Neural cell (in vitro differentiated cells): ENCODE measurements around the gene SLCO2A1. TPM values are rescaled to one million over a fixed set of nuclear protein-coding genes. Genes with fewer than 3 reads are reported as not detected.

Source experiments
- H2AFZ ChIP-seq: fragments of 200-600, 300-800 bp; sonication (generic), shearing (Covaris generic); 2 replicates; pipeline ENCODE4 v1.6.0; 2014; ENCODE audit warnings: low read depth, mild to moderate bottlenecking, antibody characterized with exemption, low read length, moderate library complexity
- H3F3A ChIP-seq: fragments of 200-600 bp; shearing (Covaris generic); 2 replicates; pipeline ENCODE4 v1.6.1; 2016; ENCODE audit warnings: mild to moderate bottlenecking, moderate library complexity, mixed read lengths, antibody characterized with exemption, low read length; ENCODE audit not compliant: insufficient read depth, poor library complexity, severe bottlenecking
- H3K27ac ChIP-seq: fragments of 200-600, 300-800 bp; sonication (generic), shearing (Covaris generic); 2 replicates; pipeline ENCODE4 v1.5.1; 2014; ENCODE audit warnings: mild to moderate bottlenecking, low read length, moderate library complexity
- H3K27me3 ChIP-seq: fragments of 300-800, 200-600 bp; sonication (generic), shearing (Covaris generic); 2 replicates; pipeline ENCODE4 v1.6.0; 2014; ENCODE audit warnings: mild to moderate bottlenecking, low read depth, low read length, moderate library complexity; ENCODE audit not compliant: insufficient read depth
- H3K36me3 ChIP-seq: fragments of 300-800, 200-600 bp; sonication (generic), shearing (Covaris generic); 2 replicates; pipeline ENCODE4 v1.5.1; 2014; ENCODE audit warnings: mild to moderate bottlenecking, antibody characterized with exemption, low read length, moderate library complexity; ENCODE audit not compliant: insufficient read depth
- H3K4me2 ChIP-seq: fragments of 300-800, 200-600 bp; sonication (generic), shearing (Covaris generic); 2 replicates; pipeline ENCODE4 v1.6.0; 2014; ENCODE audit warnings: mild to moderate bottlenecking, low read length
- H3K4me3 ChIP-seq: fragments of 300-800, 200-600 bp; sonication (generic), shearing (Covaris generic); 2 replicates; pipeline ENCODE4 v1.5.1; 2014; ENCODE audit warnings: mild to moderate bottlenecking, low read length, moderate library complexity
- H3K79me2 ChIP-seq: fragments of 200-600 bp; shearing (Covaris generic); replicated peaks from 2 replicates; pipeline ENCODE4 v1.6.0; 2014; ENCODE audit warnings: mild to moderate bottlenecking, low read length, moderate library complexity; ENCODE audit not compliant: insufficient read depth
- H3K9ac ChIP-seq: fragments of 300-800, 200-600 bp; sonication (generic), shearing (Covaris generic); 2 replicates; pipeline ENCODE4 v1.6.1; 2016; ENCODE audit warnings: mild to moderate bottlenecking, low read length, mixed read lengths
- H3K9me2 ChIP-seq: fragments of 200-600 bp; shearing (Covaris generic); 2 replicates; pipeline ENCODE4 v1.6.1; 2016; ENCODE audit warnings: mild to moderate bottlenecking, low read length, mixed read lengths; ENCODE audit not compliant: insufficient read depth
- H3K9me3 ChIP-seq: fragments of 200-600, 300-800 bp; sonication (generic), shearing (Covaris generic); 2 replicates; pipeline ENCODE4 v1.6.1; 2016; ENCODE audit warnings: mild to moderate bottlenecking, mixed run types, low read length, moderate library complexity, mixed read lengths
- H4K20me1 ChIP-seq: fragments of 200-600 bp; shearing (Covaris generic); 2 replicates; pipeline ENCODE4 v1.6.1; 2016; ENCODE audit warnings: mild to moderate bottlenecking, mixed run types; ENCODE audit not compliant: insufficient read depth
- CTCF ChIP-seq: fragments of 450-650 bp; IDR thresholded peaks from 2 replicates; pipeline ENCODE4 v1.5.1; 2014; ENCODE audit warnings: antibody characterized with exemption, mild to moderate bottlenecking, moderate library complexity; ENCODE audit not compliant: poor library complexity, severe bottlenecking
- EP300 ChIP-seq: fragments of 450-650 bp; conservative IDR thresholded peaks from 2 replicates; pipeline ENCODE4 v1.6.1; 2014; ENCODE audit warnings: antibody characterized with exemption, mild to moderate bottlenecking, moderate library complexity; ENCODE audit not compliant: poor library complexity, severe bottlenecking
- EZH2 ChIP-seq: fragments of 200-600, 300-800 bp; shearing (Covaris generic), sonication (generic); IDR thresholded peaks from 2 replicates; pipeline ENCODE4 v1.6.1; 2014; ENCODE audit warnings: antibody characterized with exemption, low read length, borderline replicate concordance, mild to moderate bottlenecking; ENCODE audit not compliant: insufficient read depth, poor library complexity, severe bottlenecking
- MXI1 ChIP-seq: fragments of 450-650 bp; conservative IDR thresholded peaks from 2 replicates; pipeline ENCODE4 v1.6.1; 2014; ENCODE audit warnings: antibody characterized with exemption, mild to moderate bottlenecking; ENCODE audit not compliant: poor library complexity, severe bottlenecking
- POLR2AphosphoS5 ChIP-seq: IDR thresholded peaks from 2 replicates; pipeline ENCODE4 v1.6.1; 2012
- RAD21 ChIP-seq: fragments of 450-650 bp; conservative IDR thresholded peaks from 2 replicates; pipeline ENCODE4 v1.6.1; 2014; ENCODE audit warnings: antibody characterized with exemption, mild to moderate bottlenecking, moderate library complexity
- SMC3 ChIP-seq: fragments of 450-650 bp; conservative IDR thresholded peaks from 2 replicates; pipeline ENCODE4 v1.6.1; 2014; ENCODE audit warnings: antibody characterized with exemption, mild to moderate bottlenecking, moderate library complexity; ENCODE audit not compliant: poor library complexity
- TAF1 ChIP-seq: IDR thresholded peaks from 2 replicates; pipeline ENCODE4 v1.6.1; 2012; ENCODE audit warnings: low read depth
- polyA plus RNA-seq: library from polyadenylated mRNA; depleted of rRNA; stranded (reverse); fragments of >200 nt; gene quantifications from 2 replicates; pipeline ENCODE4 v1.2.3, GENCODE V29; 2014
- TF ChIP-seq, protein P1 (sequence below): IDR thresholded peaks from 2 replicates; pipeline ENCODE4 v1.6.1; 2012; ENCODE audit warnings: borderline replicate concordance

SLCO2A1 gene
- polyA plus RNA-seq, 1 donor from 2014 or later, result not detected

DNA sequence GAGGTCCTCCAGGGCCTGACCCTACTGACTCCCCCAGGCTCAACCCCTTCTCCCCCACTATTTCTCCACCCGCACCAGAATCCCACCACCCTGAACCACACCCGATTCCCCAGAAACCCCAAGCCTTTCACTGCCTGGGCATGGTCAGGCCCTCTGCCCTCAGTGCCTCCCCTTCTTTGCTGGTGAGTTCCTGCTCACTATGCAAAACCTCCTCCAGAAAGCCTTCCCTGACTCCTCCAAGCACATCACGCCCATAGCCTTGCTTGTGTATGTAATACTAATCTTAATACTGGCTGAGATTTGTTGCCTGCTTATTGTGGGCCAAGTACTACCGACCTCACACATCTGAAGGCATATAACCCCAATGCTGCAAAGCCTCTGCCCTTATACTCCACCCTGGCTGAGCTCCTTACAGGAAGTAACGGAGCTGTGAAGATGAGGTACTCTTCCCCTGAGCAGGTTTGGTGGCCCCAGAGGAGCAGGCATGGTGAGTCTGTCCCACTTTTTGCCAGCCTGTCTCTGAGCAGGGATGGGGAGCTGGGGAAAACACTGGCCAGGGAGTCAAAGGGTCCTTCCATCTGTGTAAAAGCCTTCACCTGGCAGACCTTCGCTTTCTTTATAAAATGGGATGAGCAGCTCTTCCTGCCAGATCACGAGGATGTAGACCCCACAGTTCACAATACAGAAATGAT is 143.5 kb downstream of the SLCO2A1 start:
- Histone ChIP-seq H3K27ac (no peak overlapping the region), H3K79me2 (peaks cover 30% of the 10 kb centered on the region), H3K4me2 (no peak overlapping the region), H3F3A (no peaks in the 10 kb centered on the region), H3K9me2 (no peaks in the 10 kb centered on the region), H3K9ac (no peak overlapping the region), H3K36me3 (peaks cover 7% of the 10 kb centered on the region), H3K27me3 (no peaks in the 10 kb centered on the region), H4K20me1 (no peaks in the 10 kb centered on the region), H3K9me3 (no peaks in the 10 kb centered on the region), H3K4me3 (no peak overlapping the region), H2AFZ (no peak overlapping the region)
- TF ChIP-seq EP300, result no peak
- no peak for TF ChIP-seq EZH2
- no peak for TF ChIP-seq RAD21
- TF ChIP-seq SMC3, result no peak
- TF ChIP-seq POLR2AphosphoS5, result no peak
- no peak for TF ChIP-seq CTCF
- TF ChIP-seq, protein P1, sequence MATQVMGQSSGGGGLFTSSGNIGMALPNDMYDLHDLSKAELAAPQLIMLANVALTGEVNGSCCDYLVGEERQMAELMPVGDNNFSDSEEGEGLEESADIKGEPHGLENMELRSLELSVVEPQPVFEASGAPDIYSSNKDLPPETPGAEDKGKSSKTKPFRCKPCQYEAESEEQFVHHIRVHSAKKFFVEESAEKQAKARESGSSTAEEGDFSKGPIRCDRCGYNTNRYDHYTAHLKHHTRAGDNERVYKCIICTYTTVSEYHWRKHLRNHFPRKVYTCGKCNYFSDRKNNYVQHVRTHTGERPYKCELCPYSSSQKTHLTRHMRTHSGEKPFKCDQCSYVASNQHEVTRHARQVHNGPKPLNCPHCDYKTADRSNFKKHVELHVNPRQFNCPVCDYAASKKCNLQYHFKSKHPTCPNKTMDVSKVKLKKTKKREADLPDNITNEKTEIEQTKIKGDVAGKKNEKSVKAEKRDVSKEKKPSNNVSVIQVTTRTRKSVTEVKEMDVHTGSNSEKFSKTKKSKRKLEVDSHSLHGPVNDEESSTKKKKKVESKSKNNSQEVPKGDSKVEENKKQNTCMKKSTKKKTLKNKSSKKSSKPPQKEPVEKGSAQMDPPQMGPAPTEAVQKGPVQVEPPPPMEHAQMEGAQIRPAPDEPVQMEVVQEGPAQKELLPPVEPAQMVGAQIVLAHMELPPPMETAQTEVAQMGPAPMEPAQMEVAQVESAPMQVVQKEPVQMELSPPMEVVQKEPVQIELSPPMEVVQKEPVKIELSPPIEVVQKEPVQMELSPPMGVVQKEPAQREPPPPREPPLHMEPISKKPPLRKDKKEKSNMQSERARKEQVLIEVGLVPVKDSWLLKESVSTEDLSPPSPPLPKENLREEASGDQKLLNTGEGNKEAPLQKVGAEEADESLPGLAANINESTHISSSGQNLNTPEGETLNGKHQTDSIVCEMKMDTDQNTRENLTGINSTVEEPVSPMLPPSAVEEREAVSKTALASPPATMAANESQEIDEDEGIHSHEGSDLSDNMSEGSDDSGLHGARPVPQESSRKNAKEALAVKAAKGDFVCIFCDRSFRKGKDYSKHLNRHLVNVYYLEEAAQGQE, result no peak
- no peak for TF ChIP-seq TAF1
- no peak for TF ChIP-seq MXI1

- no peak overlapping the region for H2AFZ ChIP-seq
- H3K4me2 ChIP-seq, result no peak overlapping the region
- H3F3A ChIP-seq, result no peaks in the 10 kb centered on the region
- TF ChIP-seq, protein P1, result no peak
- TF ChIP-seq SMC3 (no peak), MXI1 (no peak), EZH2 (no peak), RAD21 (no peak), EP300 (no peak), CTCF (no peak)
- H3K27ac ChIP-seq, result no peak overlapping the region
- H3K9ac ChIP-seq, result no peak overlapping the region
- H3K4me3 ChIP-seq, result no peak overlapping the region
- H3K9me2 ChIP-seq, result no peaks in the 10 kb centered on the region
- H3K9me3 ChIP-seq, result no peaks in the 10 kb centered on the region
- H4K20me1 ChIP-seq, result no peaks in the 10 kb centered on the region
- H3K27me3 ChIP-seq, result no peaks in the 10 kb centered on the region
- peaks cover 7% of the 10 kb centered on the region for H3K36me3 ChIP-seq
- H3K79me2 ChIP-seq, result peaks cover 24% of the 10 kb centered on the region
Measured at GRCh38 chr3:133884887-133885711, 144.6 kb downstream of the SLCO2A1 start.
